Suppressor macrophage treated with lipopolysaccharide for 4 hours (primary cell): Measurements from ENCODE around the gene FUT4.
"Not testable (repeated sequence)": the region's sequence is repeated elsewhere in the genome, so short reads cannot be mapped to it uniquely, and the experiment has no call there.

Experiments
- DNase-seq: peaks from one replicate; pipeline ENCODE4 v3.0.0-alpha.2; 2020

The FUT4 gene

DNA sequence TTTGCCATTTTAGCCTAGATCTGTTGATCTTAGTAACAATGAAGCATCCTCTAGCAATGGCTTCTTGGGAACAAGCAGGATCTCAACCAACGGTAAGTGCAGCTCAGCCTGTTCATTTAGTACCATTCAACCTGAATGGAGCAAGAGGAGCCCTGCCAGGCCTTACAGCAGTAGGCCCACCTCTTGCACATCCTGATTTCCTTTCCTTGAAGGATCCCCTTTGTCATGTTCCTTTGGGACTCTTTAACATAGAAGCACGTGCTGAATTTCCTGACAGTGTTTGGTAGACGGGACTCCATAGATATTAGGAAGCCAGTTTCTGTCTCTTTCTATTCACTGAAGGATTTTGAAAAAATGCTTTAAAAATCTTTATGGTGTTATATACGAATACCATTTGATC lies 25.0 kb downstream of the FUT4 start:
- DNase-seq = no peak

DNA sequence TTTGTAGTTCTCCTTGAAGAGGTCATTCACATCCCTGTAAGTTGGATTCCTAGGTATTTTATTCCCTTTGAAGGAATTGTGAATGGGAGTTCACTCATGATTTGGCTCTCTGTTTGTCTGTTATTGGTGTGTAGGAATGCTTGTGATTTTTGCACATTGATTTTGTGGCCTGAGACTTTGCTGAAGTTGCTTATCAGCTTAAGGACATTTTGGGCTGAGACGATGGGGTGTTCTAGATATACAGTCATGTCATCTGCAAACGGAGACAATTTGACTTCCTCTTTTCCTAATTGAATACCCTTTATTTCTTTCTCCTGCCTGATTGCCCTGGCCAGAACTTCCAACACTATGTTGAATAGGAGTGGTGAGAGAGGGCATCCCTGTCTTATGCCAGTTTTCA lies 29.3 kb downstream of the FUT4 start:
- not testable (repeated sequence) for DNase-seq

DNA sequence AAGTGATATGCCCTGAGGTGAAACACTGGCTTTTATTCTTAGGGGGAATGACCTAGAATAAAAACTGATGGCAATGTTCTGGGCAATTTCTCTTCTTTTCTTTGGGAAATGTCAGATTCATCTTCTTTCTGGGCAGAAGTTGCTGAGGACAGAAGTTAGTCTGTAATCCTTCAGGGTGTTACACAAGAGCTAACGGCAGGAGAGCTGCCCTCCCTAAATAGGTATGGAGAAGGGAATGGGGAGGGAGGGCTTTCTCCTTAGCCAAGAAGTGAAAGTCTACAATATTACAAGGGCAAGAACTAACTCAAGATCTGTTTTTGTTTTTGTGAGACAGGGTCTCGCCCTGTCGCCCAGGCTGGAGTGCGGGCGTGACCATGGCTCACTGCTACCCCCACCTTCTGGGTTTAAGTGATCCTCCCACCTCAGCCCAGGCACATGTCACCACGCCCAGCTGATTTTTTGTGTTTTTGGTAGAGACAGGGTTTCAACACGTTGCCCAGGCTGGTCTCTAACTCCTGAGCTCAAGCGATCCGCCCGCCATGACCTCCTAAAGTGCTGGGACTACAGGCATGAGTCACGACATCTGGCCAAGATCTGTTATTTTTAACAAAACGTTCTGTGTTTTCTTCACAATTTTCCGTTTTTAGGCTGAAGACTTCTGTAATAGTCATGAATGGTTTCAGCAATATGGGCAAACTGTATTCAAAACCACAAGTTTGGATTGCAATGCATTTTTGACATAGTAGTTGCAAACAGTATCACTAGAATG lies 30.7 kb downstream of the FUT4 start:
- peak; percentile 72 for DNase-seq

DNA sequence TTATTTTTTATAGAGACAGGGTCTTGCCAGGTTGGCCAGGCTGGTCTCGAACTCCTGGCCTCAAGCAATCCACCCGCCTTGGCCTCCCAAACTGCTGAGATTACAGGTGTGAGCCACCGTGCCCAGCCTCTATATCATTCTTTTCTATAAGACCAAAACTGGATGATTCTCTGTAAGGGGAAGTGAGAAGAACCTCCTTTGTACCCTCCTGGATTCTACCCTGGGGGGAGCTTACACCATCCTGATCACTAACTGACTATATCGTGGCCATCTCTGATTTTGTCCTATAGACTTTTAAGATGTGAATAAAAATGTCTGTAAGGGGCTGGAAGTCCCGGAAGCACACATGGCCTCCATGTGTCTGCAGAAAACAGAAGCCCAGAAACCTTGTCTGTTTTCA lies 32.6 kb downstream of the FUT4 start:
- DNase-seq = no peak

DNA sequence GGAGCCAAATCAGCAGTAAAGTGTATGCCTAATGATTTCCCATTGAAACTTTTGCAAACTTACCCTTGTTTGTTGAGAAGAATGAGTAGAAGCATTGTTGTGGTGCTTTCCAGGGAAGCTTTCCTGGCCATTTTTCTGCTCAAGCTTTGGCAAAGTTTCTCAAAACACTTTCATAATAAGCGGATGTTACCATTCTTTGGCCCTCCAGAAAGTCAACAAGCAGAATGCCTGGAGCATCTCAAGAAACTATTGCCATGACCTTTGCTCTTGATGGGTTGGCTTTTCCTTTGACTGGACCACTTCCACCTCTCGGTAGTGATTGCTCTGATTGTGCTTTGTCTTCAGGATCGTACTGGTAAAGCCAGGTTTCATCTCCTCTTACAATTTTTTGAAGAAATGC lies 34.1 kb downstream of the FUT4 start:
- DNase-seq = no peak

DNA sequence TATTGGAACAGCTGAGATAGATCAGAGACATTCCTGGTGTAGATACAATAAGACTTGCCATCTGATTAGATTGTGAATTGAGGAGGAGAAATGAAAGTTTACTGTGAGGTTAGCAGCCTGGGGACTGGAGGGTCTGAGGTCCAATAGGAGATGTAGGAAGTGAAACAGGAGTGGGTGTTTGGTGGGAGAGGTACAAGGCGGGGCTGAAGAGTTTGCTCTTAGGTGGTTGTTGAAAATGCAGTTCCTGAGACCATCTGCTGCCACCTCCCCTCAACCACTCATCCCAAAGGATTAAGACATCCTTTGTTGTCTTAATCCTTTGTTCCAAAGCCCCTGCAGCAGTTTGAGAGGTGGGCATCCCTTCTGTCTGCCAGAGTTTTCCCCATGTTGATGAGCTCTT lies 38.2 kb downstream of the FUT4 start:
- no peak for DNase-seq

DNA sequence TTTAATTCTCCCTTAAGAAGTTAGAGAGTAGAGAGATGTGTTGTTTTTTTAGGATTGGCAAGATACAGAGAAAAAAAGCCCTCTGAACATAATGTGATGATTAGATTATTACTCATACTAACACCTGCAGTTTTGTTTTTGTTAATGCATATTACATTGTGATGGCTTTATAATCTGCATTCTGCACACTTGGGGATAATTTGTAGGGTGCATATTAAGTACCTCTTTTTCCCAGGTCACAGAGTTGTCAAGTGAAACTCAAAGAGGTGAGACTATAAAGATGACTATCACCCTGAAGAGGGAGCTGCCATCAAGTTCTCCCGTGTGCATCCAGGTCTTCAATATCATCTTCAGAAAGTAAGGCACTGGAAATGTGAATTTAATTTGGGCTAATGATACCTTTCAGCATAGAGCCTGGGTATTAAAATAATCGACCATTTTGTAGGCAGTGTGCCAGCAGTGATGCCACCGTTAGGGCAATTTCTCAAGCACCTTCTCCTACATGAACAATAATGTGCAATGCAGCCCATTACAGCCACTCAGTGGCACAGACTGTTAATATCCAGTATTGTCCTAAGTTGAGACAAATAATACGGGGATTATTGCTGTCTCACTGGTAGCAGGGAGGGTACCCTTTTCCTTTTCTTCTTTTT lies 39.6 kb downstream of the FUT4 start:
- DNase-seq = peak; percentile 60

DNA sequence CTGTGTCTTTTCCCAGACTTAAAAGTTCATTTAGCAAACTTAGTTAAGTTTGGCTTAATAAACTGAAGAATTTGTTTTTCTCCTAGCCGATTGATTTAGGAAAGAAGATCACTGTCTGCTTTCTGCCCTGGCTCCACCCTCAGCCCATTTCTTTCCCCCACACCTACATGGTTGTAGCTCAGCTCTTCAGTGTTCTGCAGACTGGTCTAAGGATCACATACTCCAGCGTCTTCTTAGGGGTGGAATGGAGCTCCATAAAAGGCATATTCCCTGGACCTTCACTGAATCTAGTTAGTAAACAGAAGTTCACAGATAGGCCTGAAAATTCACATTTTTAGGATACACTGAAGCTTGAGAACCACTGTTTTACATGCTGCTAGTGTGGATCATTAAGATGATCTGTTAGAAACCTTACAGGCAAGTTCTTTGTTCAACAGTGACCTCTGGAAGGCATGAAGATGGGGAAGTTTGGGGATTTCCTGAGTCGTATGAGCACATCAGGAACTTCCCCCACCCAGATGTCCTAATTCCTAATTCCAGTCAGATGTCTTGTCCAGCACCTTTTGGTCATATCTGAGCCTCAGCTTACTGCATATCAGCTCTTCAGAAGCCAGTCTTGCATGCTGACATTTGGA lies 40.3 kb downstream of the FUT4 start:
- DNase-seq = peak; percentile 92

DNA sequence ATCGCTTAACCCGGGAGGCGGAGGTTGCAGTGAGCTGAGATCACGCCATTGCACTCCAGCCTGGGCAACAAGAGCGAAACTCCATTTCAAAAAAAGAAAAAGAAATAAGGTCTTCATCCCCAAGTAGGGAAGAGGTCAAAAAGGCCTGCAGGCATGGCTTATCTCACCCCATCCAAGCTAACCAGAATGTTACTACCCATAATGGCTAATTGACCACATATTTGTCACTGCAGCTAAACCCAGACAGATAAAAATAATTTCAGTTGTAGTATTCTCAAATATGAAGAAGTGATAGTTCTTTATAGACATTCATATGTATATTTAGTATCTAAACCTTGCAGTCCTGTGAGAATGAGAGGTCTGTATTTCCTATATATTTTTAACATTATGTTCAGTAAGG lies 41.3 kb downstream of the FUT4 start:
- no peak for DNase-seq

DNA sequence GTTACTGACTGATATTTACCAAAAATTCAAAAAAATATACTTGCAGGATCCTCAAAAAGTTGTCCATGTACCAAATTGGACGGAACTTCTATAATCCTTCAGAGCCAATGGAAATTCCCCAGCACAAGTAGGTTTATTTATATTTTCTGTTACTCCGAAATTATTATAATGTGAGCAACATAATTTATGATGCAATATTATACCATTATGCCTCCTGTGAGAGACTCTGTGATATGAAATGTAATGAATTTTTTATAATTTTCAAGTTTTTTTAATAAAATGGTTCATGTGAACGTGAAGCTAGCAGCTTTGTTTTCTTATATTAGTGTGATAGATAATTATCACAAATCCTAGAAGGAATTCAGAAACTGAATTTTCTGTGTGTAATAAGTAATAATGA lies 41.7 kb downstream of the FUT4 start:
- no peak for DNase-seq

DNA sequence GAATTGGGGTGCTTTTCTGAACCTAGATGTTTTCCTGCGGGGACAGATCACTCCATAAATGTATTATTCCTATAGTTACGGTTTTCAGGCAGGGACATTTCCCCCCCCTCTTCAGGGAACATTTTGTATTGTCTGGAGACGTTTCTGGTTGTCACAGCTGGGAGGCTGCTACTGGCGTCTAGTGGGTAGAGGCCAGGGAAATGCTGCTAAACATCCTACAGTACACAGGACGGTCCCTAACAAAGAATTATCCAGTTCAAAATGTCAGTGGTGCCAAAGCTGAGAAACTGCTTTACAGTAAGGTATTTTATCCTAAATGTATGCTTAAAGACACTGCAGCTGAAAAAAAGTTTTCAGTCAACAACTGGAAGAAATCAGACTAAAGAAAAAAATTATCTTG lies 42.8 kb downstream of the FUT4 start:
- no peak for DNase-seq

DNA sequence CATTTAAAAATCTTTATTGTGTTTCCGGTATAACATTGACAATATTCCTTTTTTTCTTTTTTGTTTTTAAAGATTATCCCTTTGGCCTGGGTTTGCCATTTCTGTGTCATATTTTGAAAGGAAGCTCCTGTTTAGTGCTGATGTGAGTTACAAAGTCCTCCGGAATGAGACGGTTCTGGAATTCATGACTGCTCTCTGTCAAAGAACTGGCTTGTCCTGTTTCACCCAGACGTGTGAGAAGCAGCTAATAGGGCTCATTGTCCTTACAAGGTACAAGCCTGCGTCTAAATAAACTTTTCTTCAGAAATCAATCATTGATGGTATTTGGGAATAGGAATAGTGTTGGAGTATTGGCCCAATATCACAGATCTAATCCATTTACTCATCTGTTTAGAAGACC lies 43.3 kb downstream of the FUT4 start:
- no peak for DNase-seq

DNA sequence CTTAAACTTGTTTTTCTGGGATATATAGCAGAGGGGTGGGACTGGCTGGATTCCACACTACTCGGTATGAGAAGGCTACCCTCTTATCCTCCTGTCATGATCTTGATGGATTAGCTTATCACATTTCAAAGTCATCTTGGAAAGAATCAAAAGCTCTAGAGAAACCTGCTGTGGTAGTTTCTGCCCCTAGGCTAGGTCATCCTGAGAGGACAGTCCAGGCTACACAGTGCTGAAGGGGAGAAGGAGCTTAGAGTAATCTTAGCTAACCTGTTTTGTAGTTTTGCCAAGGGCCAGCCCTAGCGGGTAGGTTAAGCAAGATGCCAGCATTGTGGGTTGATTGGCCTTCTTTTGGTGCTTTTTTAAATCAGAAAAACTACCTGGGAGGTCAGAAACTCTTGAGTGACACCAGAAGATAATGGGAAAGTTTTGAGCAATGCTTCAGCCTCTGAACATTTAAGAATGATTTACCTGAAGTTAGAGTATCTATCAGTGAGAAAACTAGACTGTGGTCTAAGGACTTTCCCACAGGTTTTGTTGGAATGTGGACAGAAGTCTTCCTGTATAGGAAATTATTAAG lies 44.7 kb downstream of the FUT4 start:
- no peak for DNase-seq

DNA sequence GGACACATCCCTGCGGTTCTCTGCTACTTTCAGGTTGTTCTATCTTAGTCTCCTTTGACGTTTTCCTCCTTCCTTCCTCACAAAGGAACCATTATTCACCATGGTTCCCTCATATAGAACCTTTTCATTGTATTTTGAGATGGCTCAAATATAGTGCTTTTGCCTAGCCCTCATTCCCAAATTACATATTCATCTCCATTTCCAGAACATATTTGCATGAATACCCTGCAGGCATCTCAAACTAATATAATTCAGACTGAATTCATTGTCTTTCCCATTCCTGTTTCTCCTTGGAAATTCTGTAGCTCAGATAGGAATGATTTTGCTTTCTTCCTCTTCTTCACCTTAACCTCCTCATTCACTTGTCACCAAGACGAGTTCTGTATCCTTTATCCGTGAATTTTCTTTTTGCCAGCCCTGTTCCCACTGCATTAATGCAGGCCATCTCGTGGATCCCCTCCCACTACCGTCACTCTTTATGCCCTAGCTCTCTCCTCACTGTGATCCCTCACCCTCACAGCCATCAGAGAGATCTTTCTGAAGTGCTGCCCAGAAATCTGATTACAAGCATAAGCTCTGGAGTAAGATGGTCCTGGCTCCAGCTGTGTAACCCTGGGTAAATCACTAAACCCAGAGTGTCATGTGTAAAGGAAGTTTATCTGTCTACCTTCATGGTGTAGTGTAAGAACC lies 46.8 kb downstream of the FUT4 start:
- DNase-seq = no peak

DNA sequence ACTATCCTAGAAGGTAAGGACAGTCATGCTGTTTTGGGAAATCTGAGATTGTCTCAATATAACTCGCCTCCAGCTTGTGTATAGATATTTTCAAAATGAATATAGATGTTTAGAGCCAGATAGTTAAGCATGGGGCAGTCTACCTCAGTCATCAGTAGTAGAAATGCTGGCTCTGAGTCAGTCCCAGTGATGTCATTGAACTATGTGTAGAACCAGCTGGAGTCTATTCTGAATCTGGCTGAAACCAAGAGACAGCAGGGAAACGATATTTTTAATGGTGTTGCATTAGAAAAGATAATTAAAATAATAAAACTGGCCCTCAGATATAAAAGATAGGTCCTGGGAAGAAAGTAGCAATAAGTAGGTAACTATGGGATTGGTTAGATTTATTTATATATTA lies 49.3 kb downstream of the FUT4 start:
- no peak for DNase-seq

DNA sequence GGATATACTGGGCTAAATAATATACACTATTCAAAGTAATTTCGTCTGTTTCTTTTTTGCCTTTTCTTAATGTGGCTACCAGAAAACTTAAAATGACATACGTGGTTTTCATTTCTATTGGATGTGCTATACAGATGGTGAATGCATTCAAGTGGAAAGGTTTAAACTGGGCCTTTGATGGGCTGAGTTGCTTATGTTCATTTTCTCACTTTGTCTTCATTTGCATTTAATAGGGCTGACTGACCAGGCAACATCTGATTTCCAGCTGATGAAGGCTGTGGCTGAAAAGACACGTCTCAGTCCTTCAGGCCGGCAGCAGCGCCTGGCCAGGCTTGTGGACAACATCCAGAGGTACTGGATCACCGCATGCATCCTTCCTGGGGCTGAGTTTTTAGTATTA lies 51.4 kb downstream of the FUT4 start:
- no peak for DNase-seq

DNA sequence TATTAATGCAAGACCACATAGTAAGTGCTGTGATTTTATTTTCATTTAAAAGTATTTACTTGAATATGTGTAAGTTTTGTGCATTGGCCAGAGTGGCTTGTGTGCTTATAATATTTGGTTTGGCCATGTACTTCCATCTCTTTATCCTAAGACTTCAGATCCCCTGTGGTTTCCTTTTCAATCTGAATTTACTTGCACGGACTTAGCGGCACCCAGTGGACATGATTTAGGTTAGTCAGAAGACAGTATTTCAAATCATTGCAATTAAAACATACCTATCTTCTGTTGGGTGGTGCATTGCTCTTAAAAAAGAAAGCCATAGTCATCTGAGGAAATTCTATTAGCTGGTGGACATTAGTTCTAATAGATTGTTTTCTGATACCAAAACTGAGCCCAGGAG lies 54.2 kb downstream of the FUT4 start:
- peak; percentile 58 for DNase-seq
